GM21390 (cell line): ENCODE results near the gene STYXL2.

Source experiments
- ATAC-seq: cut with Tn5 transposase; IDR thresholded peaks from one replicate; pipeline ENCODE4 v1.9.1; 2021; ENCODE audit not compliant: unreplicated experiment

STYXL2 gene

DNA sequence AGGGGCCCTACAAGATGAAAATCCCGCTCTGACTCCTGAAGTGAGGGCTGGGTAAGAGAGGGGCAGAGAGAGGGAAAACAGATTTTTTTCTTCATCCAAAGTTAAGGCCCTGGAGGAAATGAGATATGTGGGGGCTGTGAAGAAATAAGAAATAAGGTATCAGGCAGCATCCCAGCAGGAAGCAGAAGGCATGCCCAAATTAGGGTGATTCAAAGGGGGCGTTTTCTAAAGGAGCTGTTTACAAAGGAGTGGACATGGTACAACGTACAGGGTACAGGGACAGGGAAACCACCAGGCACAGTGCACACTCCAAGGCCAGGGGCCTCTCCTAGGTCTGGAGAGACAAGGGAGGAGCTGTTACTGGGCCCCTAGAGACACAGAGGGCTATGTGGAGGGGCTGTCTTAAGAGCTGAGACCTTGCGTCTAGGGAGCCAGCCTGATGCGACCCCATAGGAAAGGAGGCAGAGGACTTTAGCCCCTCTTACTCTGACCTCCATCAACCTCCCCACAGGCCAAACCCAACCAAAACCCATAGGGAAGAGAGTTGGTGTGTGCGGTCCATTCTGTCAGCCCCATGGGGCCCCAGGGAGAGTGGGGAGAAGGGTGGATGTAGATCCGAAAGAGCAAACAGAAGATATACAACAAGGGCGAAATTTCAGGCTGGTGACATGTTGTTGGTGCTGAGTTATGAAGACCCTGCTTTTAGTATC is 38.6 kb downstream of the STYXL2 start:
- no peak for ATAC-seq

DNA sequence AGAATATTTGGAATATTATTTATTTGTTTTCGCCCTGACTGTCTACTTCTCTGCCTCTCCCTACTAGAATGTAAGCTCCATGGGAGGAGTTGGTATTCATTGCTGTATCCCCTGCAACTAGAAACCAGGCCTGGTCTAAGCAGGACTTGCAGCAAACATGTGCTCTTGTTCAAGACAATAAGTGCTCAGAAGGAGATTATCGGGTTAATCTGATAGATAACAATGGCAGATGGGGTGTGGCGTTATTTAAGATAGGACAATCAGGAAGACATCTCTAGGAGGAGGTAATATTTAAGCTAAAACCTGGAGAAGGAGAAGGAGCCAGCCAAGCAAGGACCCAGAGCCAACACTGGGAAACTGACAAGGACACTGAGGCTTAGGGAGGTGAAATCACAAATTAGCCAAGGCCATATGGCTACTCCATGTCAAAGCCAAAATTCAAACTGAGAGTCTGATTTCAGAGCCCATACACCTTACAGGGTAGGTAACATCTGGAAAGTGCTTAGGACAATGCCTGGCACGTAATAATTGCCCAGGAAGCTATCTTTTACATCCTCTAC is 41.5 kb downstream of the STYXL2 start:
- no peak for ATAC-seq

DNA sequence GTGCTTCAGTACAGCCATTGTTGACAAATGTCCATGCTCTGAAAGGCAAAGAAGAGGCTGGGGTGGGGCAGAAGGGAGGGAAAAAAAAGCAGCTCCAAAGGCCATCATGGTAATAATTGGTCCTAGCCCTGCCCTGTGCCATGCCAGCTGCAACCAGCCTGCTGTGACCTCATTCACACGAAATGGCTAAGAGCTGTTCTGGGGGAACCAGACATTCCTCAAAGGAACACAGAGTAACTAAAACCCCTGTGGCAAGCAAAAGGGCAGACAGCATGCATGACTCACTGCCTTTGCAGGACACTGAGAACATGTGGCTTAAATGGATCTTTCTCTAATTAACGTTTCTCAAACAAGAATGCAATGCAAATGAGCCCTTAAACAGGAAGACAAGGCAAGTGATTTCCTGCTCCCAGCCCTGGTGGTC is 42.3 kb downstream of the STYXL2 start:
- ATAC-seq: no peak

DNA sequence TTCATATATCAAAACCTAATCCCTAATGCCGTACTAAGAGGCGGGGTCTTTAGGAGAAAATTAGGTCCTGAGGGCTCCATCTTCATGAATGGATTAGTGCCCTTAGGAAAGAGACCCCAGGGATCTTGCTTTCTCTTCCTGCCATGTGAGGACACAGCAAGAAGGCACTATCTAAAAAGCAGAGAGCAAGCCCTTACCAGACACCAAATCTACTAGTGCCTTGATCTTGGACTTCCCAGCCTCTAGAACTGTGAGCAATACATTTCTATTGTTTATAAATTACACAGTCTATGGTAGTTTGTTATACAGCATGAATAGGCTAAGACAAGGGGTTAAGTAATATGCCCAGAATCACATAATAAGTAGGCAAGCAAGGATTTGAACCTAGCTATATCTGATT is 42.9 kb downstream of the STYXL2 start:
- ATAC-seq: no peak

DNA sequence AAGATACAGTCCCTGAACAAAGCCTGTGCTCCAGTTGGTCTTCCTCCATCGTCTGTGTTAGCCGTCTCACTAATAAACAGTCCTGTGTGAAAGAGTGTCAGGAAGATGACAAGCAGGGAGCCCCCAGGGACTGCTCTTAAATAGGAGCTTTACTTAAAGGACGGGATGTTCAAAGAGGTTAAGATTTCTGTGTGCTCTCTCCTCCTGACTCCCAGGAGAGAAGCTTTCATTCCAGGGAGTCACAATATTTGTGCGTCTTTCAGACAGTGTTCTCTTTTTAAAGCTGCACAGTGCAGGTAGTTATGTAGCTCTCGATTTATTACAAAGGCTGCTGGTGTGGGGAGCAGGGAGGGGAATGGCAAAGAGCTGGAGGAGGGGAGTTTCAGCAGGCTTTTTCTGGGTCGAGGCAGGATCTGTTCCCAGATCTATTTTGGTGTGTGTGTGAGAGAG is 43.5 kb downstream of the STYXL2 start:
- ATAC-seq: no peak

DNA sequence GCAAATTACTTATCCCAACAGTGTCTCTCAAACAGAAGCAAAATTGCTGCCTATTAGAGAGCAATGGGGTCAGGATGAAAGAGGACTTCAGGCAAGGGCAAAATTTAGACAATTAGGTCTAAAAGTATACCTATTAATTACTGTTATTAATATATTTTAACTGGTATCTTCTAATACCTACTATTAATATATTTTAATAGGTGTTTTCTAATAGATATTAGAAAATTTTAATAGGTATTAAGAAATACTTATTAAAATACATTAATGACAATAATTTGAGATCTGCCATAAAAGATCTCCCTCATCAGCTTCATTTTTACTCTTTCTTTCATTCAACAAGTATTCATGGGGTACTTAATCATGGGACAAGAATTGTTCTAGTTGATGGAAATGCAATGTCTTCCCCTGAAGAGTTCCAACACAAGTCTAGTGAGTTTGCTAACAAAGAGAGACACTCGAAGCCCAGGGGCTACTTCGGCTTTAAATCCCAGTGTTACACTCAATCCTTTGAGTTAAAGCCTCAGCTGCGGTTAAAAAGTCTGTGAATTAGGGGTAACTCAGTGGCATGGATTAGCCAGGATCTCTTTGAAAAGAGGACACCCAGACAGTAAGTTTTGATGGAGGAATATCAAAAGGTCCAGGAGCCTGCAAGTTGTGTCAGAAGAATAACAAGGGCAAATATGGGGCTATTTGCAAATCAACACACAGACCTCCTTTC is 44.1 kb downstream of the STYXL2 start:
- ATAC-seq: no peak

DNA sequence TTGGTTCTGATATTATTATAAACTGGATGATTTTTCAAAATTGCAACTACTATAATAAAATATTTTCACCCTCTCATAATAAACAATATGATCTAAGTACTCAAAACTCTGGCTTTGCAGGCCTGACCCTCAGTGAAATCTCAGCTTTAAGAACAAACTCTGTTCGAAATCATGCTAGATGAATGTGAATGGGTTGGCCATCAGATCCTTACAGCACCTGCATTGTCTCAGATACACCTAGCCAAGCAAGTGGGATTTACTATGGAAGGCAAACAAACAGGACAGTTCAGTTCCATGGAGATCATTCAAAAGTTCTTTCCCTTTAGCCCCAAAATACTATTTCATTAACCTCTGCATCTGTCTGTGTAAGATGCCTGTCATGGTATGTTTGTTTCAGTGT is 44.8 kb downstream of the STYXL2 start:
- no peak for ATAC-seq

DNA sequence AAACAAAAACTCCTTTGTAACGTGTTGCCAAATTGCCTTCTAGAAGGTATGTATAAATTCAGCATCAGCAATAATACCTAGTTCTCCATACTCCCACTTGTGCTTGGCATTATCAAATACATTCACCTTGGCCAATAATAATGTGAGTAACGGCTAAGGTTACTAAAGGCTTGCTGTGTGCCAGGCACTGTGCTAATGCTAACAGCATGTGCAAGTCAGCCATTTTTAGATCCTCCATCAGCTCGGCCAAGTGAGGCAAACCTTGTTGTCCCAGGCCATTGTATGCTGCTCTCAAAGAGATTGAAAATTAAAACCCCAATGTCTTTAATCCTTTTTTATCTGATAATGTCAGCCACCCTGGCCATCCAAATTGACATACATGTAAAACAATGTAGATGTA is 48.1 kb downstream of the STYXL2 start:
- no peak for ATAC-seq
